Measurements from ENCODE around the gene CFI.

DNA sequence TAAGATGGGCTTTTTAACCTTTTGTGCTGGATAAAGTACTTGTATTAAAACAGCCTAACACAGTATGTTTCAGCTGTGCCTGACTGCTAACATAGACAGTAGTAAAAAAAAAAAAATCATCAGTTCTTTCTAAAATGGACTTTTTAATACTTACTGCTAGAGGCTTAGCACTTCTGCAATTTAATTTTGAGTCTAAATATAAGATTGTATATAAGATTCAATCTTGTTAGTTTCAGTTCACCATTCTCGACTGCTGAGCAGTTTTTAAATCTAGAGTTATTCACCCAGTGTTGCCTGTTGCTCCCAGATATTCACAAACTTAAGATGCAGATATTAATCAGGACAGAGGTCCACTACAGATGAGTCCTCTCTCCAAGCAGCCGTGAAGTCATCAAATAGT, 78.7 kb downstream of the CFI start:
- TF ChIP-seq, protein P1, sequence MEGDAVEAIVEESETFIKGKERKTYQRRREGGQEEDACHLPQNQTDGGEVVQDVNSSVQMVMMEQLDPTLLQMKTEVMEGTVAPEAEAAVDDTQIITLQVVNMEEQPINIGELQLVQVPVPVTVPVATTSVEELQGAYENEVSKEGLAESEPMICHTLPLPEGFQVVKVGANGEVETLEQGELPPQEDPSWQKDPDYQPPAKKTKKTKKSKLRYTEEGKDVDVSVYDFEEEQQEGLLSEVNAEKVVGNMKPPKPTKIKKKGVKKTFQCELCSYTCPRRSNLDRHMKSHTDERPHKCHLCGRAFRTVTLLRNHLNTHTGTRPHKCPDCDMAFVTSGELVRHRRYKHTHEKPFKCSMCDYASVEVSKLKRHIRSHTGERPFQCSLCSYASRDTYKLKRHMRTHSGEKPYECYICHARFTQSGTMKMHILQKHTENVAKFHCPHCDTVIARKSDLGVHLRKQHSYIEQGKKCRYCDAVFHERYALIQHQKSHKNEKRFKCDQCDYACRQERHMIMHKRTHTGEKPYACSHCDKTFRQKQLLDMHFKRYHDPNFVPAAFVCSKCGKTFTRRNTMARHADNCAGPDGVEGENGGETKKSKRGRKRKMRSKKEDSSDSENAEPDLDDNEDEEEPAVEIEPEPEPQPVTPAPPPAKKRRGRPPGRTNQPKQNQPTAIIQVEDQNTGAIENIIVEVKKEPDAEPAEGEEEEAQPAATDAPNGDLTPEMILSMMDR (IDR thresholded peaks at IDR 0.05) = no peak
- TF ChIP-seq ZFX (IDR thresholded peaks at IDR 0.05; ENCODE audit: borderline replicate concordance) = no peak

Measured in 22Rv1 (cell line).